ENCODE results near the gene POLR2M. TPM values are rescaled to one million over a fixed set of nuclear protein-coding genes. Genes with fewer than 3 reads are reported as not detected.
A peak's percentile ranks its signal among the peaks of the same experiment; 100 is the strongest.

POLR2M gene
- total and polyA plus RNA-seq, 2 experiments from 2014 or later: 19.6 to 46.3 TPM

DNA sequence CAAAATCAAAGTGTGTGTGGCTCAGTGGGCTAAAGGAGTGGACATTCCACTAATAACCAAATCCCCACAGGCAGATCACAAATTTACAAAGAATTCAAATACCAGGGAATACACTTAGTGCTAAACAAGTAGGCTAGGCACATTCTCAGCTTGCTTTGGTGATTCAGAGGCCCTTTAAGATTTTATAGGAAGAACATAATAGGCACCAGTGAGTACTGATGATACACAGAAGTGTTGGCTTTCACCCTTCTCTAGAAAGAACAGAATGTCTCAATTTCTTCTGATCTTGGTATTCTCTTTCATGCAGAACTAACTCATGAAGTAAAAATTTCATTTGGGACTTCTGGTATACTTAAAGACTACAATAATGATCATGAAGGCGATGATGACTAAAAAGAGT, 55.0 kb downstream of the POLR2M start:
- no peaks in the 10 kb centered on the region for H3K36me3 ChIP-seq (ENCODE audit: insufficient read depth)
- DNase-seq (ENCODE audit: low spot score): no peak
- H3K27ac ChIP-seq (ENCODE audit: low read depth): no peak overlapping the region
- H3K36me3 Mint-ChIP-seq (ENCODE audit: low read depth): no peaks in the 10 kb centered on the region
- no peaks in the 10 kb centered on the region for H3K4me1 Mint-ChIP-seq
- H3K9me2 ChIP-seq (ENCODE audit: insufficient read depth): peaks cover 6% of the 10 kb centered on the region; the same call in 1 of the 2 replicates
- no peak overlapping the region for H3K4me2 ChIP-seq
- no peak for ATAC-seq
- no peaks in the 10 kb centered on the region for H3F3A ChIP-seq (replicated peaks; ENCODE audit: low read depth)
- no peak overlapping the region for H2AFZ ChIP-seq
- no peaks in the 10 kb centered on the region for H3K4me1 ChIP-seq (ENCODE audit: insufficient read depth)
- H3K4me3 ChIP-seq: no peak overlapping the region
- no peaks in the 10 kb centered on the region for H3K9me3 Mint-ChIP-seq
- no peak for TF ChIP-seq EZH2 (IDR thresholded peaks at IDR 0.05; ENCODE audit: low read depth, unreplicated experiment)
- TF ChIP-seq STAT1 (IDR thresholded peaks at IDR 0.05; ENCODE audit: unreplicated experiment): no peak
- no peak for TF ChIP-seq ZNF331 (CRISPR knock-in tag; IDR thresholded peaks at IDR 0.05; ENCODE audit: low read depth)
- TF ChIP-seq, protein P1, sequence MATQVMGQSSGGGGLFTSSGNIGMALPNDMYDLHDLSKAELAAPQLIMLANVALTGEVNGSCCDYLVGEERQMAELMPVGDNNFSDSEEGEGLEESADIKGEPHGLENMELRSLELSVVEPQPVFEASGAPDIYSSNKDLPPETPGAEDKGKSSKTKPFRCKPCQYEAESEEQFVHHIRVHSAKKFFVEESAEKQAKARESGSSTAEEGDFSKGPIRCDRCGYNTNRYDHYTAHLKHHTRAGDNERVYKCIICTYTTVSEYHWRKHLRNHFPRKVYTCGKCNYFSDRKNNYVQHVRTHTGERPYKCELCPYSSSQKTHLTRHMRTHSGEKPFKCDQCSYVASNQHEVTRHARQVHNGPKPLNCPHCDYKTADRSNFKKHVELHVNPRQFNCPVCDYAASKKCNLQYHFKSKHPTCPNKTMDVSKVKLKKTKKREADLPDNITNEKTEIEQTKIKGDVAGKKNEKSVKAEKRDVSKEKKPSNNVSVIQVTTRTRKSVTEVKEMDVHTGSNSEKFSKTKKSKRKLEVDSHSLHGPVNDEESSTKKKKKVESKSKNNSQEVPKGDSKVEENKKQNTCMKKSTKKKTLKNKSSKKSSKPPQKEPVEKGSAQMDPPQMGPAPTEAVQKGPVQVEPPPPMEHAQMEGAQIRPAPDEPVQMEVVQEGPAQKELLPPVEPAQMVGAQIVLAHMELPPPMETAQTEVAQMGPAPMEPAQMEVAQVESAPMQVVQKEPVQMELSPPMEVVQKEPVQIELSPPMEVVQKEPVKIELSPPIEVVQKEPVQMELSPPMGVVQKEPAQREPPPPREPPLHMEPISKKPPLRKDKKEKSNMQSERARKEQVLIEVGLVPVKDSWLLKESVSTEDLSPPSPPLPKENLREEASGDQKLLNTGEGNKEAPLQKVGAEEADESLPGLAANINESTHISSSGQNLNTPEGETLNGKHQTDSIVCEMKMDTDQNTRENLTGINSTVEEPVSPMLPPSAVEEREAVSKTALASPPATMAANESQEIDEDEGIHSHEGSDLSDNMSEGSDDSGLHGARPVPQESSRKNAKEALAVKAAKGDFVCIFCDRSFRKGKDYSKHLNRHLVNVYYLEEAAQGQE (IDR thresholded peaks at IDR 0.05; ENCODE audit: unreplicated experiment): no peak
- TF ChIP-seq, protein P2, sequence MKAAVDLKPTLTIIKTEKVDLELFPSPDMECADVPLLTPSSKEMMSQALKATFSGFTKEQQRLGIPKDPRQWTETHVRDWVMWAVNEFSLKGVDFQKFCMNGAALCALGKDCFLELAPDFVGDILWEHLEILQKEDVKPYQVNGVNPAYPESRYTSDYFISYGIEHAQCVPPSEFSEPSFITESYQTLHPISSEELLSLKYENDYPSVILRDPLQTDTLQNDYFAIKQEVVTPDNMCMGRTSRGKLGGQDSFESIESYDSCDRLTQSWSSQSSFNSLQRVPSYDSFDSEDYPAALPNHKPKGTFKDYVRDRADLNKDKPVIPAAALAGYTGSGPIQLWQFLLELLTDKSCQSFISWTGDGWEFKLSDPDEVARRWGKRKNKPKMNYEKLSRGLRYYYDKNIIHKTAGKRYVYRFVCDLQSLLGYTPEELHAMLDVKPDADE (IDR thresholded peaks at IDR 0.05): no peak
- TF ChIP-seq JUNB (IDR thresholded peaks at IDR 0.05; ENCODE audit: unreplicated experiment): no peak
- TF ChIP-seq NANOG (IDR thresholded peaks at IDR 0.05; ENCODE audit: borderline replicate concordance): no peak
- TF ChIP-seq CREB1 (CRISPR knock-in tag; IDR thresholded peaks at IDR 0.05; ENCODE audit: low read depth): no peak
- no peak for TF ChIP-seq POLR2AphosphoS5 (IDR thresholded peaks at IDR 0.05; ENCODE audit: low read depth)
- no peak overlapping the region for H3K27ac Mint-ChIP-seq
- H3K27me3 ChIP-seq (ENCODE audit: insufficient read depth): no peaks in the 10 kb centered on the region
- H4K20me1 ChIP-seq (replicated peaks; ENCODE audit: insufficient read depth): no peaks in the 10 kb centered on the region
- H3K79me2 ChIP-seq (replicated peaks; ENCODE audit: insufficient read depth): no peaks in the 10 kb centered on the region
- H3K4me3 Mint-ChIP-seq: no peak overlapping the region
- H3K27me3 Mint-ChIP-seq (ENCODE audit: insufficient read depth, low read depth, poor library complexity): peaks cover 3% of the 10 kb centered on the region

DNA sequence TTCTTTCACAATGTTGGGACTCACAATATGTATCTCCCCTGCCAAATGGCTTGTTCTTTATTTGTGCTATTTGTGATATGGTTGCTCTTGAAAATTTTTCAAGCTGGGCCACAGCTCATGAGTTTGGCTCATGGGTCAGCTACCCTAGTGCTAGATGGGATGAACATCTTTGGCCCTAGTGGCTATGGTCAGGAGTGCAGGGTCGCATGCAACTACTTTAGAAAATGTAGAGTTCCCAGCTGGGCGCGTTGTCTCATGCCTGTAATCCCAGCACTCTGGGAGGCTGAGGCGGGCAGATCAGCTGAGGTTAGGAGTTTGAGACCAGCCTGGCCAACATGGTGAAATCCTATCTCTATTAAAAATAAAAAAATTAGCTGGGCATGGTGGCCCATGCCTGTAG, 55.8 kb downstream of the POLR2M start:
- Histone ChIP-seq H3K4me3 (no peak overlapping the region), H3K4me2 (no peak overlapping the region), H3K9me2 (ENCODE audit: insufficient read depth) (peaks cover 6% of the 10 kb centered on the region; the same call in 1 of the 2 replicates), H3F3A (replicated peaks; ENCODE audit: low read depth) (no peaks in the 10 kb centered on the region), H2AFZ (no peak overlapping the region), H3K27ac (ENCODE audit: low read depth) (no peak overlapping the region), H4K20me1 (replicated peaks; ENCODE audit: insufficient read depth) (no peaks in the 10 kb centered on the region), H3K79me2 (replicated peaks; ENCODE audit: insufficient read depth) (no peaks in the 10 kb centered on the region), H3K4me1 (ENCODE audit: insufficient read depth) (no peaks in the 10 kb centered on the region), H3K27me3 (ENCODE audit: insufficient read depth) (no peaks in the 10 kb centered on the region), H3K36me3 (ENCODE audit: insufficient read depth) (no peaks in the 10 kb centered on the region)
- Mint-ChIP-seq H3K9me3 (no peaks in the 10 kb centered on the region), H3K27ac (no peak overlapping the region), H3K36me3 (ENCODE audit: low read depth) (no peaks in the 10 kb centered on the region), H3K27me3 (ENCODE audit: insufficient read depth, low read depth, poor library complexity) (peaks cover 3% of the 10 kb centered on the region), H3K4me1 (no peaks in the 10 kb centered on the region), H3K4me3 (no peak overlapping the region)
- peak; percentile 56 for DNase-seq (ENCODE audit: low spot score)
- TF ChIP-seq, protein P3, sequence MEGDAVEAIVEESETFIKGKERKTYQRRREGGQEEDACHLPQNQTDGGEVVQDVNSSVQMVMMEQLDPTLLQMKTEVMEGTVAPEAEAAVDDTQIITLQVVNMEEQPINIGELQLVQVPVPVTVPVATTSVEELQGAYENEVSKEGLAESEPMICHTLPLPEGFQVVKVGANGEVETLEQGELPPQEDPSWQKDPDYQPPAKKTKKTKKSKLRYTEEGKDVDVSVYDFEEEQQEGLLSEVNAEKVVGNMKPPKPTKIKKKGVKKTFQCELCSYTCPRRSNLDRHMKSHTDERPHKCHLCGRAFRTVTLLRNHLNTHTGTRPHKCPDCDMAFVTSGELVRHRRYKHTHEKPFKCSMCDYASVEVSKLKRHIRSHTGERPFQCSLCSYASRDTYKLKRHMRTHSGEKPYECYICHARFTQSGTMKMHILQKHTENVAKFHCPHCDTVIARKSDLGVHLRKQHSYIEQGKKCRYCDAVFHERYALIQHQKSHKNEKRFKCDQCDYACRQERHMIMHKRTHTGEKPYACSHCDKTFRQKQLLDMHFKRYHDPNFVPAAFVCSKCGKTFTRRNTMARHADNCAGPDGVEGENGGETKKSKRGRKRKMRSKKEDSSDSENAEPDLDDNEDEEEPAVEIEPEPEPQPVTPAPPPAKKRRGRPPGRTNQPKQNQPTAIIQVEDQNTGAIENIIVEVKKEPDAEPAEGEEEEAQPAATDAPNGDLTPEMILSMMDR (conservative IDR thresholded peaks at IDR 0.05; ENCODE audit: low read depth in 2 of 2): peak; percentile 12 to 38; a peak in 2 of 4 replicates
- no peak for TF ChIP-seq EZH2 (IDR thresholded peaks at IDR 0.05; ENCODE audit: low read depth, unreplicated experiment)
- no peak for TF ChIP-seq POLR2AphosphoS5 (IDR thresholded peaks at IDR 0.05; ENCODE audit: low read depth)
- TF ChIP-seq, protein P2 (IDR thresholded peaks at IDR 0.05): no peak
- TF ChIP-seq JUNB (IDR thresholded peaks at IDR 0.05; ENCODE audit: unreplicated experiment): no peak
- no peak for TF ChIP-seq CREB1 (CRISPR knock-in tag; IDR thresholded peaks at IDR 0.05; ENCODE audit: low read depth)
- TF ChIP-seq ZNF331 (CRISPR knock-in tag; IDR thresholded peaks at IDR 0.05; ENCODE audit: low read depth): no peak
- TF ChIP-seq STAT1 (IDR thresholded peaks at IDR 0.05; ENCODE audit: unreplicated experiment): no peak
- TF ChIP-seq EZH2phosphoT487 (IDR thresholded peaks at IDR 0.05; ENCODE audit: unreplicated experiment): no peak
- ATAC-seq: peak; percentile 73
